Brain pericyte (primary cell): ENCODE results near the gene CNBD2.
"Not testable (repeated sequence)": the region's sequence is repeated elsewhere in the genome, so short reads cannot be mapped to it uniquely, and the experiment has no call there.

Experiments used
- DNase-seq: peaks from one replicate; pipeline ENCODE4 v3.0.0-alpha.2; 2012; ENCODE audit warnings: low read depth, low spot score

CNBD2 gene

DNA sequence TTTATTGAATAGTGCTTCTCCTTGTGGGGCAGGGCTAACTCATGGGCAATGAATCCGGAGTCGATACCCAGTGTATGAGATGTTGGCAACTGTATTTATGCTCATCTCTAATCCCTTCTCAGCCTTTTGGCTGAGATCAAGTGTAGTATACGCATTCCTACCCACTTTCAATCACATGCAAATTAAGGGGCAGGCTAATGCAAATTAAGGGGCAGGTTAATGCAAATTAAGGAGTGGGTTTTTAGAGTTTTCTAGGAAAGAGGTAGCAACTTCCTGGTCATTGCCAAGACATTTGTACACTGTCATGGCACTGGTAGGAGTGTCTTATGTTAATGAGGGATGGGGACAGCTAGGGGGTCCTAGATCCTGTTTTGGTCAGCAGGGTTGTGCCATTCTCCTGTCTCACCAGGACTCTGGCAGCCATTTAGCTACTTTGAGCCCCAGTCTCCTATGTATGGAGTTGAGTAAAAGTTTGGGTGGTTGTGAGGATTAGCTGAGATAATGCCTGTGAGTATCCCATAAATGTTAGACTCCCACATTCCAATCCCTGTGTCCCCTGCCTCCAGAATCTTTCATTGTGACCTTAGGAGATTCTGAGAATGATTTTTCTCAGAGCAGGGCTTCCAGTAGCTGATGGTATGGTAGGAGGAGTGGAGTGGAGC, at the start of gene CNBD2:
CNBD2 (plus strand) TSS at position 612 of the 662 bp plus-strand sequence. CDS start 173 bp downstream, outside the sequence.
- no peak for DNase-seq

DNA sequence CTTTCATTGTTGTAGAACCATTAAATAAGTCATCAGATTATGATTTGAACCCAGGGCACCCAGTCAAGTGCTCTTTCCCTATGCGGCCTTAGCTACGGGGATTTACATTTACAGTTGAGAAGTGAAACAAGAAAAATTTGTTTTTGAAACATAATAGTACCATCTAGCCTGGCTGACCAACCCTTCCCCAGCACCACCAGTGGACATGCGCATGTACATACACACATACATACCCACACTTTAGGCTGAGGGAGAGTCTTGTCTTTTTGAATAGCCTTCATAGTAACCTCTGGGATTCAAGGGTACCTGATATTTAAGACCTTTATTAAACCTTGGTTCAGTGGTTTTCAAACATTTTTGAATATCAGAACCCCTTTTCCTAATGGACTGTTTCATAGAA, 47.9 kb upstream of the CNBD2 start:
- no peak for DNase-seq

DNA sequence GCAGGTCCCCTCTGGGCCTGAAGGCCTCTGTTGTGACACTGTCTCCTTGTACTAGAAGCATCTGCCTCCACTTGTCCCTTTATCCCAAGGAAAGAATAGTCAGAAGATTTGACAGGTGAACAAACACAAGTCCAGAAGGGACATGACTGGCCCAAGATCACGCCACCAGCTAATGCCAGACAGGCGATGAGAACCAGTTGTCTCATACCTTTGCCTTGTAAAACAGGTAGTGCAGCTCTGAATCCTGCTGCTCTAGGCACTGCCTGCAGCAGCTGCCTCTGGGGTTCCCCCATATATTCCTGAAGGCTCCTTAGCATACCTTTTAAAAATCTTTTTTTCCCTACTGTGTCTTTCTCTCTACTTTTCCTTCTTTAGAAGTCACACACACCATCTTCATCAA, 39.1 kb upstream of the CNBD2 start:
- DNase-seq = no peak

DNA sequence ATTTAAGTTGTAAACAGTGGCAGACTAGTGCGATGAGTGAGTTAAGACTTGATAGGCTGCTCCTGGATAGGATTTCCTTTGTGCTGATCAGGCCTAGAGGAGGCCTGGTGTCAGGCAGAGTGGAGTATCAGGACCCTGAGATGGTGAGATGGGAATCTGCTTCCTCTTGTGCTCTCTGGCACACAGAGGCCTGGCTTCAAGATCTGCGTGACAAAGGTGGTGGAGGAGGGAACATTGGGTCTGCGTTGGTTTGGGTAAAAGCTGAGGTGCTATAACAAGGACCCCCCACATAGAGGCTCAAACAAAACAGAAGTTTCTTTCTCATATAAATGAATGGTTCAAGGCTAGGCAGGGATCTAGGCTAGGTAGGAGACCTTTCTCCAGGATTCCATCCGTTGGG, 34.3 kb upstream of the CNBD2 start:
- no peak for DNase-seq

DNA sequence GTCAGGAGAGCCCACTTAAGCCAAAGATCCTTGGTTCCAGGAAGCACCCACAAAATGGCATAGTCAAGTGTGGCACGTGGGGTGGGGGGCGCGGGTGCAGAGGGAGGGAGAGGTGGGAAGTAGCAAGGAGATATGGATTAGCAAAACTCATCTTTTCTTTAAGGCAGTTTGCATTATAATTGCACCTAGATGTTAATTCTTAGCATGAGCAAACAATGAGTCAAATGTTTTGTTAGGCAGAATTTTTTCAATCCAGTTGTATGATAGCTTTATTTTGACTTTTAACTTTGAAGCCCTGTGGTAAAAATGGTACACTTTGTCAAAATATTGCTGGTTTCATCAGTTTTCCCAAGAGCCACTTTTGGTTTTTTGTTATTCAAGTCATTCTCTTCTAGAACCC, 29.1 kb upstream of the CNBD2 start:
- no peak for DNase-seq

DNA sequence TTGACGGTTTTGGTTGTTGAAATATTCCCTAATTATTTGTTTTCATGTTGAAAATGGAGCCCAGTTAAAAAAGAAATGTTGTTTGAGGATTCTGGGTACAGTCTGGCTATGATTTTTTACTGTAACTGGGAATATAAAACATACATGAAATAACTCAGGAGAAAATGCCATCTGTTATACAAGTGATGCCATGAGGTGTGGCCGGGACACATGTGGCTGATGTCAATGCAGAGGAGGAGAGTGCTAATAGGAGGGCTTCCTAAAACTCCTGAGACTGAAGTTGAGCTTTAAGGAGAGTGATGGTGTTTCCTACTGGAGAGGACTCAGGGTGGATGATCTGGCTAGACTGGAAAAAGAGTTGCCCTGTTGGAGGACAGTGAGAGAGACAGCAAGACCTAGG, 26.8 kb upstream of the CNBD2 start:
- DNase-seq = no peak

DNA sequence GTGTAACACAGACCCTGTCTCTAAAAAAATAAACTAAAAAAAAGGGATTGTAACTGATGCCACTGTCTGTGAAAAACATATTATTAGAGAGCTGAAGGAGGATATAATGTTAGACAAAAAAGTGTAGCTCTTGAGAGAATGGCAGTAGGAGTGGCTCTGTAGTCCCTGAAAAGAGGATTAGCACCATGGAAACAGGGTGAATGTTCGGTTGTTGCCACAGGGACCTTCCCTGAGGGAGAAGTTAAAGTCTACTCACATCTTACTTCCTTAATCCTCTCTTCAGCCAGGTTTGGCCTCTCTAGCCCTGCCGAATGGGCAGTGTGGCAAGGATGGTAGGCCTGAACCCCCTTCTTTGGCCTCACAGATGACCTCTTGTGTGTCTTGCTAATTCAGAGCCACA, 26.1 kb upstream of the CNBD2 start:
- DNase-seq = no peak

DNA sequence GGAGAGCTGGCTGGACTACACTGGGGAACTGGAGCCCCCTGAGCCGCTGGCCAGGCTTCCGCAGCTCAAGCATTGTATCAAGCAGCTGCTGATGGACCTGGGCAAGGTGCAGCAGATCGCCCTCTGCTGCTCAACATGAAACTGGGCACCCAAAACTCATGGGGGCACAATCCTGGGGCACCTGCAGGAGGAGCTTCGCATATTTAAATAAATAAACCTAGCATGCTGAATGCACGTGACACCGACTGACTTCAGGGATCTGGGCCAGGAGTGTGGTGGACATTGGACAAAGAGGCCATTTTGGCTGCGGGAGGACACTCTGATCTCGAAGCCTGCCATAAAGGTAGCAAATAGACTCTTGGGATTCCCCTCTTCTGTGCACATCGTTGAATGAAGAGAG, 20.9 kb upstream of the CNBD2 start:
- no peak for DNase-seq

DNA sequence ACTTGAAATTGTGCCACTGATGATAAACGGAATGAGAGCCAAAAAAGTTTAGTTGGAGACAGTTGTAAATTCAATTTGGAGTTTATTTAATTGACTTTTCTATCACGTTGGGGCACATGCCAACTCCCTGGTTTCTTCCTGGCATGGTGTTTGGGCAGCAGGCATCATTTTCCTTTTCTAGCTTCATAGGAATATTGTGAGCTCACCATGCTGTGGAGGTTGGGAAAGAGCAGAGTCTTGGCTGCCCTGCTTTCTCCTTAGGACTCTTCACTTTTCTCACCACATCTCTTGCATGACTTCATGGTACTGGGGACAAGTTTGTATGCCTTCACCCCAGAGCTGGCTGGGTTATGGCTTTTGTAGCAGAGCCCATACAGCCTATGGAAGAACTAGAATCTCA, 20.5 kb upstream of the CNBD2 start:
- no peak for DNase-seq

DNA sequence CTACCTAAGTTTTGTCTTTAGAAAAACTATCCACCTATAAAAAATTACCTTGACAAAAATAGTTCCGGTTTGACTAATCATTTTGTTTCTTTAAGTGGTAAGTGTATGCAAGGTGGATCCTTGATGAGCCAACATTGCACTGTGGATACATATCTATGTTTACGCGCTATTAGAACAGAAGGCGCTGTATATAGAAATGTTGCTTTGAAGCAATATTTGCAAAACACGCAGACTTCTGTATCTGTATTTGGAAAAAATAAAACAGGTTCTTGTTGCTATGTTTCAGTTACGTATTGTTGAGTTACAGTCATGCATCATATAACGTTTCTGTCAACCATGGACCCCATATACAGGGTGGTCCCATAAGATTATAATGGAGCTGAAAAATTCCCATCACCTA, 18.3 kb upstream of the CNBD2 start:
- no peak for DNase-seq

DNA sequence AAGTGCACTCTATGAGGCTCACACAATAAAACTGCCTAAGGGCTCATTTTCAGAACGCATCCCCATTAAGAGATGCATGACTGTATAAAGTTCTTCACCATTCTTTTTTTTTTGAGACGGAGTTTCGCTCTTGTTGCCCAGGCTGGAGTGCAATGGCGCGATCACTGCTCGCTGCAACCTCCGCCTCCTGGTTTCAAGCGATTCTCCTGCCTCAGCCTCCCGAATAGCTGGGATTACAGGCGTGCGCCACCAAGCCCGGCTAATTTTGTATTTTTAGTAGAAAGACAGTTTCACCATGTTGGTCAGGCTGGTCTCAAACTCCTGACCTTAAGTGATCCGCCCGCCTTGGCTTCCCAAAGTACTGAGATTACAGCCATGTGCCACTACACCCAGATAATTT, 16.3 kb upstream of the CNBD2 start:
- DNase-seq = not testable (repeated sequence)

DNA sequence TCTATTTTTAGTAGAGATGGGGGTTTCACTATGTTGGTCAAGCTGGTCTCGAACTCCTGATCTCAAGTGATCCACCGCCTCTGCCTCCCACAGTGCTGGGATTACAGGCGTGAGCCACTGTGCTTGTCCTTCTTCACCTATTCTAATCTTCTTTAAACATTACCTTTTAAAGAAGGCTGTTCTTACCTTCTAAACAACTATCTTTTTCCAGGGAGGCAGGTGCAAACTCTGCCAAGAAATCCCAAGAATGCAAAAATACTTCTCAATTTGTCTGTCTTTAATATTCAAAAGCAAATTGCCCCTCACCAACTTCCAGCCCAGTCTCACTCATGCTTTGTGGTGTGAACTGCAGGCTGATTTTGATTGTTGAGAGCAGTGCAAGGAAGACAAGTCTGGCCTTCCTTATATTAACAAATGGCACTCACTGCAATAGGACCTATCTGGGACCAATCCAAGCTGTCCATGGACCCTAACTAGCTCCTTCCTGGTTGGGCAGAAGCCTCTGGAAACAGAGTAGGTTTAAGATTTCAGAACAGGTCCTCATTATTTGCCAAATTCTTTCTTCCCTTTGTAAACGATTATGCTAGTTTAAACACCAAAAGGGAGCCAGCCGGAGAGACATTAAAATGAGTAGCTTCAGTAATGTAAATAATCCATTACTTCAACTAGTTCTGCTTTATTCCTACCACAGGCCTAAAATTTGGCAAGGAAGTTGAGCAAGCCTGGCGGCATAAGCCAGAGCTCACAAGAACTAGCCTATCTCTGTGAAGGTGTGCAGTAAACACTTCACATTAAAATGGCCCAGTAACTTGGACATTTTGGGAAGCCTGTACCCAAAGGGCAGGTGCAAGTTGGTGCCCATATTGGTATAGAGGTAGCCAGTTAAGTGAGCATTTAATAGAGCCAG, 15.7 kb upstream of the CNBD2 start:
- no peak for DNase-seq

DNA sequence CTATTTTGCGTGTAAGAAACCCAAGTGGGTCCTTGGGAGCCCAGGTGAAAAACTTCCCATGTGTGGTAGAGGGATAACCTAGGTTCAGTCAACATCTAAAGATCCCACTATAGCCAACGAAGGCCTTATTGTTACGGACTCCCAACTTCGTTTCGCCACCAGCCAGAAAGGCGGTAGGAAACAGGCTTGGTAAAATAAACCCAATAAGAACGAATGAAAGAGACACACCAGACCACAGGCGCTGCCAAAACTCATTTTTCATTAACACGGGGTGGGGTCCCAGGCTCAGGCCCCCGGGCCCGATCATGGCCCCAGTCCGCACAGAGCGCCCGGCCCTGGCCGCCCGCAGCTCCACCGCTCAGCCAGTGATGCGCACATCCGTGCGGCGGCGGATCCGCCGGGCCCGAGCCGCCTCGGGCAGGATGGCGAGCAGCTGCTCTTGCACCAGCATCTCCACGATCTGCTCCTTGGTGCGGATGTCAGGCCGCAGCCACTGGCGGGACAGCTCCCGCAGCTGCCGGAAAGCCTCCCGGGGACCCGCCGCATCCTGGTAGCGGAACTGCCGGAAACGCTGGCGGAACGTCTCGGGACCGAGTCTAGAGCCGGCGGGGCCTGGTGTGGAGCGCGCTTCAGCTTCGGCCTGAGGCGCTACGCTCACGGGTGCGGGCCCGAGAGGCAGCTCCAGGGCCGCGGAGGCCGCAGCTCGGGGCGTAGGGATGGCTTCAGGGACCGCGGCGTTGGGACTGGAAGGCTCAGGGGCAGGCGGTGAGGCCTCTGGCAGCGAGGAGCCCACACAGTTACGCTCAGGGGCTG, 14.8 kb upstream of the CNBD2 start:
- DNase-seq = peak; percentile 3

DNA sequence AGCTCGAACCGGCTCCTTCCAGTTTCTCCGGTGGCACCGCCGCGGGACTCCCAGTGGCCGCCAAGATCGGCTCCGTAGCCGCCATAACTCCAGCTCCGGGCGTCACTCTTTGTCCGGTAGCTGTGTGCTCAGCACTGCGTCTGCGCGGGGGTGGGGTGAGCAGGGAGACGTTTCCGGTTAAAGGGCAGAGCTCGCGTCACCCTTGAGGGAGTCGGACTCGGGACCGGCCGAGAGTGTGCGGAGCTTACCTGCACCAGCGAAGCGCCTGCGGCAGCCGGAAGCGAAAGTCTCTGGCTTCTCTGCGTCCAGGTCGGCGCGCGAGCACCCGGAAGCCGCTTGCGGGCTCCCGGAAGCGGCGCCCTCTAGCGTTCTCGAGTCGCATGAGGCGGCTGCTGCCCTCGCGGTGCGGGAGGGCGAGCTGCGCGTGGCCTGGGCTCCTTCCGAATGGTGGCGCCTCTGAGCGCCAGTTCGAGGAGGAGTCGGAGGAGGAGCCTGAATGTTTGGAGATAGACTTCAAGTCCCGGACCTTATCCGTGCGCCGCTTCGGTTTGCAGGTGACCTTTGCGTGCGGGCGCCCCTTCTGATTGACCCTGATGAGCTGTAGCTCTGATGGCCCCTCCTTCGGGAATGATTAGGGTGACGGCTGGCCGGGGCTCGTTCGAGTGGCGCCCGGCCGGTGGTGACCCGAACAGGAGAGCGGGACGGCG, 14.0 kb upstream of the CNBD2 start, which contains the start of gene SCAND1:
SCAND1 (minus strand) TSS at position 303 of the 707 bp plus-strand sequence; CDS start at position 85, 218 bp downstream.
- DNase-seq = peak; percentile 93

DNA sequence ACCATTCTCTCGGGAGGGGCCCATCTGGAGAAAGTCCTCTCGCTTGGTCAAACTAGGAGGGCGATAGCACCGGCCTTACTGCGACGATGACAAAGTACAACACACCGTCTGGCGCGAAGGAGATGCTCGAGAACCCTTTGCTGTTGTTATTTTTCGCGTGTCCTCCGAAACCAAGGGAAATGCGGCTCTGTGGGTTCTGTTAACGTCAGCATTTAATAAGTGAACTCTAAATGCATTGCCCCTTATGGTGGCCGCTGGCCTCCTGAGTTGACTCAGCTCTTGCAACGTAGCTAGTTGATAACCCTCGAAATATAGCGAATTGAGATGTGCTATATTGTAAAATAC, 13.5 kb upstream of the CNBD2 start:
- no peak for DNase-seq

DNA sequence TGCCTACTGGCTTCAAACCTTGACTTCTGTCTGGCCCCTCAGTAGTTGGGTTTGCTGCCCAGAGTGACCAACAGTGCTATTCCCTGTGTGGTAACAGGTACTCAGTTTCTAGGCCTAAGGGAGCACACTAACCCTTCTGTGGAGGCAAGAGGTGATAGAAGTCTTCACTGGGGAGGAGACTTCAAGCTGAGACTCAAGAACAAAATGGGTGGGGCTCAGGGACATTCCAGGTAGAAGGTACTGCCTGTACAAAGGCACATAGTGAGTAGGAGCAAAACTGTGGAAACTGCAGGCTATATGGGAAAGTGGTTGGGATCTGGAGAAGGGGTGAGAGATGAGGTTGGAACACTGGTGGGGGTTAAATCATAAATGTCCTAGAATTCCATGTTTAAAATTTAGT, 11.8 kb upstream of the CNBD2 start:
- no peak for DNase-seq

DNA sequence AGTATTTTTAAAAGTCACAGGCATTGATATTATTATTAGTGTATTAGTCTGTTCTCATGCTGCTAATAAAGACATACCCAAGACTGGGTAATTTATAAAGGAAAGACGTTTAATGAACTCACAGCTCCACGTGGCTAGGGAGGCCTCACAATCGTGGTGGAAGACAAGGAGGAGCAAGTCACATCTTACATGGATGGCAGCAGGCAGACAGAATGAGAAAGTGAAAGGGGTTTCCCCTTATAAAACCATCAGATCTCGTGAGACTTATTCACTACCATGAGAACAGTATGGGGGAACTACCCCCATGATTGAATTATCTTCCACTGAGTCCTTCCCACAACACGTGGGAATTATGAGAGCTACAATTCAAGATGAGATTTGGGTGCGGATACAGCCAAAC, 9.1 kb upstream of the CNBD2 start:
- DNase-seq = not testable (repeated sequence)

DNA sequence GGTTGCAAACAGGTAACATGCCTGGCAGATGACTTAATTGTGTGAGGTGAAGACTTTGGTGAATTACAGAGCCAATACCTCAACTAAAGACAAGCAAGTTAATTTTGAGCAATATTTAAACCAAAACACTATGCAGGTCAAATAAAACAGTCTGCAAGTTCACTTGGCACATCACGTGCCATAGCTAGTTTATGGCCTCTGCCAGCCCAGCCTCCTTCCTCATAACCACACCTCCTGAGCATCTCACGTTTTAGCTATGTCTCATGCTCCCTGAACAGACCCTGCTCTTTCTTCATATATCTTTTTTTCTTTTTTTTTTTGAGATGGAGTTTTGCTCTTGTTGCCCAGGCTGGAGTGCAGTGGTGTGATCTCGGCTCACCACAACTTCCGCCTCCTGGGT, 4.5 kb upstream of the CNBD2 start:
- no peak for DNase-seq

DNA sequence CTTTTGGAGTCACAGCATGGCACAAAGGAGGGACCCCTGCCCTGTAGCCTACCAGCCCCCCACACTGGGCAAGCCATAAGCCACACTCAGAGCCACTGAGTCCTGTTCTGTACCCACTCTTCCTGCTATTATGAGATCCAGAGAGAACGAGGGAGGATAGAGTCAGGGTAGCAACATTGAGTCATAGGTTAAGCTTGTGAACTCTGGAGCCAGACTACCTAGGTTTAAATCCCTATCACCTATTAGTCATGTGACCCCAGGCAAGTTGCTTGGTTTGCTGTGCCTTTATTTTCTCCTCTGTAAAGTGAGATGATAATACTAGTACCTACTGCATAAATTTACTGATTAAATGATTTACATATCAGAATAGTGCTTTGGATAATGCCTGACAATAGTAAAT, 540 bp downstream of the CNBD2 start:
- no peak for DNase-seq

DNA sequence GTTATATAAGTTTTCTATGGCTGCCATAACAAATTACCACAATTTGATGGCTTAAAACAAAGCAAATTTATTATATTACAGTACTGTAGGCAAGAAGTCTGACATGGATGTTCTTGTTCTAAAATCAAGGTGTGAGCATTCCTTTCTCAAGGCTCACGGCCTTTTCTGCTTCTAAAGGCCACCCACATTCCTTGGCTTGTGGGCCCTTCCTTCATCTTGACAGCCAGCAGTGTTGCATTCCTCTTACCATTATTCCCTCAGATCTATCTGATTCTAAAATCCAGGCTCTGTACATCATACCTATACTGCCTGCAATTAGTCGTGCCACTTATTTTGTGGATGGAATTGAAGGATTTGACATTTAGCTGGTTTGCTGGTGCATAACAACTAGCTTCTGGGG, 3.6 kb downstream of the CNBD2 start:
- no peak for DNase-seq

DNA sequence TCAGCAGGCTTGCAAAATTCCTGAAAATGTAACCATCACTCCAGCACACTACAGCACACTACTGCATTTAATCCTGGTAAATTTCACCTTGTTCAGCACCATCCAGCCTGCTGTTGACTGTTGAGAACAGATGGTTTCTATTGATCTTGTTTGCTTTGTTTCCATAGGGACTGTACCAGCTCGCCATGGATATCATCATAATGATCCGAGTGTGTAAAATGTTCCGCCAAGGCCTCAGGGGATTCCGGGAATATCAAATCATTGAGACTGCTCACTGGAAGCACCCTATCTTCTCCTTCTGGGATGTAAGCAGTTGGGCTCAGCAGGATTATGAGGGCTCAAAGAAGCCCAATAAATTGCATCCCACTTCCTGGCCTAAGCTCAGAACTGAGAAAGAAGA, 4.1 kb downstream of the CNBD2 start:
- no peak for DNase-seq

DNA sequence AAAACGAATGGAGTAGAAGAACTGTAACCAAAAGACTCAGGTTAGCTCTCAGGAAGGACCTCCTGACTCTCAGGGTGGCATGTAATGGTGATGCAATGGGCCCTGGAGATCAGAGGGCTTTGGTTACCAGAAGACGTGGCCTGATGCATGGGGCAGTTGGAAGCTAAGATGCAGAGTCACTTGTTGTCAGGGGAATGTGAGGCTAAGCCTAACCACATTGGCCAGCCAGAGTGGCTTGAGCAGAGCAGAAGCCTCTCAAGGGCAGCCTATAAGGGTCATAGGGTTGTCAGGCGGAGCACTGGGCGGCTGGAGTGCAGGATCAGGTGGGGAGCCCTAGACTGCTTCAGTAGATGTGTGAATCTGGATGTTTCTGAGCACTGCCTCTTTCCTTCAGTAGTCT, 5.9 kb downstream of the CNBD2 start:
- DNase-seq = no peak
